HG02943 (cell line): ENCODE measurements around the gene MINDY4.

Experiments used
- ATAC-seq: cut with Tn5 transposase; IDR thresholded peaks from one replicate; pipeline ENCODE4 v1.9.1; 2021; ENCODE audit warnings: mild to moderate bottlenecking, low read depth, moderate library complexity; ENCODE audit not compliant: unreplicated experiment

MINDY4 gene

GRCh38 chr7:30869794-30870611, 98.8 kb downstream of the MINDY4 start:
- ATAC-seq: no peak

- no peak for ATAC-seq
Measured at GRCh38 chr7:30870821-30871518, 99.8 kb downstream of the MINDY4 start.

GRCh38 chr7:30871655-30872054, 100.4 kb downstream of the MINDY4 start:
- ATAC-seq: no peak

- ATAC-seq: no peak
Measured at GRCh38 chr7:30873207-30873606, 102.0 kb downstream of the MINDY4 start.

- ATAC-seq: no peak
Measured at GRCh38 chr7:30873656-30874055, 102.4 kb downstream of the MINDY4 start.

- no peak for ATAC-seq
Measured at GRCh38 chr7:30874656-30875302, 103.6 kb downstream of the MINDY4 start.

GRCh38 chr7:30877015-30877769, 106.0 kb downstream of the MINDY4 start:
- ATAC-seq: no peak

- no peak for ATAC-seq
Measured at GRCh38 chr7:30877993-30878392, 106.8 kb downstream of the MINDY4 start.

- no peak for ATAC-seq
Measured at GRCh38 chr7:30879139-30880124, 108.2 kb downstream of the MINDY4 start.

GRCh38 chr7:30880125-30880720, 109.0 kb downstream of the MINDY4 start:
- no peak for ATAC-seq

GRCh38 chr7:30880941-30881340, 109.7 kb downstream of the MINDY4 start:
- no peak for ATAC-seq

- ATAC-seq: no peak
Measured at GRCh38 chr7:30881448-30881847, 110.2 kb downstream of the MINDY4 start.

- no peak for ATAC-seq
Measured at GRCh38 chr7:30884881-30885280, 113.7 kb downstream of the MINDY4 start.

GRCh38 chr7:30886608-30887011, 115.4 kb downstream of the MINDY4 start:
- no peak for ATAC-seq

- ATAC-seq: no peak
Measured at GRCh38 chr7:30887464-30887872, 116.3 kb downstream of the MINDY4 start.

- no peak for ATAC-seq
Measured at GRCh38 chr7:30888747-30889146, 117.5 kb downstream of the MINDY4 start.

- no peak for ATAC-seq
Measured at GRCh38 chr7:30890226-30890625, 119.0 kb downstream of the MINDY4 start.

GRCh38 chr7:30893357-30893756, 122.1 kb downstream of the MINDY4 start:
- no peak for ATAC-seq

GRCh38 chr7:30894009-30894408, 122.8 kb downstream of the MINDY4 start:
- no peak for ATAC-seq
